Endodermal cell (in vitro differentiated cells): ENCODE measurements around the gene MAGED1. TPM values are rescaled to one million over a fixed set of nuclear protein-coding genes. Genes with fewer than 3 reads are reported as not detected.
A peak's percentile ranks its signal among the peaks of the same experiment; 100 is the strongest.

Experiments
- DNase-seq: peaks from one replicate; pipeline ENCODE4 v3.0.0-alpha.2; 2017
- H3K27ac ChIP-seq: 2 replicates; pipeline ENCODE4 v1.5.1; 2013; ENCODE audit warnings: mild to moderate bottlenecking, low read depth, low read length, moderate library complexity
- H3K27me3 ChIP-seq: 2 replicates; pipeline ENCODE4 v1.6.1; 2013; ENCODE audit warnings: mild to moderate bottlenecking, low read length, moderate library complexity; ENCODE audit not compliant: insufficient read depth, control insufficient read depth, poor library complexity, severe bottlenecking
- H3K36me3 ChIP-seq: 2 replicates; pipeline ENCODE4 v1.7.0; 2013; ENCODE audit warnings: mild to moderate bottlenecking, low read length, moderate library complexity; ENCODE audit not compliant: control insufficient read depth, insufficient read depth
- H3K4me1 ChIP-seq: one replicate; pipeline ENCODE4 v1.7.0; 2013; ENCODE audit warnings: low read length; ENCODE audit not compliant: control insufficient read depth, insufficient read depth
- H3K4me3 ChIP-seq: 2 replicates; pipeline ENCODE4 v1.5.1; 2013; ENCODE audit warnings: mild to moderate bottlenecking, low read length, moderate library complexity
- H3K9ac ChIP-seq: 2 replicates; pipeline ENCODE4 v1.6.1; 2013; ENCODE audit warnings: mild to moderate bottlenecking, low read length, moderate library complexity; ENCODE audit not compliant: poor library complexity, severe bottlenecking; ENCODE audit errors: extremely low read depth
- H3K9me3 ChIP-seq: 2 replicates; pipeline ENCODE4 v1.6.1; 2013; ENCODE audit warnings: mild to moderate bottlenecking, low read length, moderate library complexity; ENCODE audit not compliant: control insufficient read depth
- H3K27ac Mint-ChIP-seq: 2 replicates; pipeline ENCODE4 v1.8.0; 2020; ENCODE audit warnings: mixed read lengths
- H3K27me3 Mint-ChIP-seq: 2 replicates; pipeline ENCODE4 v1.8.0; 2021; ENCODE audit warnings: mild to moderate bottlenecking, mixed read lengths; ENCODE audit not compliant: insufficient read depth
- H3K36me3 Mint-ChIP-seq: 2 replicates; pipeline ENCODE4 v1.8.0; 2020; ENCODE audit warnings: low read depth, mixed read lengths
- H3K4me1 Mint-ChIP-seq: 2 replicates; pipeline ENCODE4 v1.8.0; 2020; ENCODE audit warnings: mixed read lengths
- H3K4me3 Mint-ChIP-seq: 2 replicates; pipeline ENCODE4 v1.8.0; 2020; ENCODE audit warnings: mild to moderate bottlenecking, moderate library complexity, mixed read lengths
- H3K9me3 Mint-ChIP-seq: 2 replicates; pipeline ENCODE4 v1.8.0; 2020; ENCODE audit warnings: mild to moderate bottlenecking, mixed read lengths
- CTCF ChIP-seq: fragments of 200-600 bp; sonication (generic); conservative IDR thresholded peaks from 2 replicates; pipeline ENCODE4 v1.5.0; 2021; ENCODE audit warnings: antibody characterized with exemption, mild to moderate bottlenecking
- WGBS, 2 experiments: methylation state at CpG; one replicate each; pipeline versions ENCODE4 v1.1.5 to v1.1.7; 2013; ENCODE audit warnings: missing lambda C conversion rate in 2 of 2, mixed read lengths in 1 of 2; ENCODE audit not compliant: insufficient coverage in 1 of 2, insufficient read length in 1 of 2; 5-methylcytosine and 5-hydroxymethylcytosine counted together
- total RNA-seq, 2 donors: library from RNA; stranded (reverse); fragmentation: NEBNext Ultra II Directional in 1 of 2; extraction: Animal tissue kit (Norgen Biotek cat#: 25700) in 1 of 2; gene quantifications; 2 replicates in 1 of 2; 3 replicates in 1 of 2; pipeline ENCODE4 v1.2.1, GENCODE V29; 2021

MAGED1 gene
- total RNA-seq, 2 donors from 2014 or later = 344 to 419 TPM

GRCh38 chrX:51922561-51922960 is 29.1 kb downstream of the MAGED1 start:
- Mint-ChIP-seq H3K9me3 (peaks cover 25% of the 10 kb centered on the region), H3K36me3 (no peaks in the 10 kb centered on the region), H3K4me1 (peaks cover 7% of the 10 kb centered on the region), H3K27ac (no peak overlapping the region), H3K27me3 (no peaks in the 10 kb centered on the region), H3K4me3 (no peak overlapping the region)
- Histone ChIP-seq H3K36me3 (no peaks in the 10 kb centered on the region), H3K4me1 (peaks cover 2% of the 10 kb centered on the region), H3K9me3 (peaks cover 5% of the 10 kb centered on the region), H3K27ac (no peak overlapping the region), H3K9ac (no peak overlapping the region), H3K4me3 (no peak overlapping the region), H3K27me3 (no peaks in the 10 kb centered on the region)
- peak; percentile 62 for DNase-seq
- WGBS, 2 experiments = no CpG with 5 or more reads among the region's 1 CpG
- no peak for TF ChIP-seq CTCF

DNA sequence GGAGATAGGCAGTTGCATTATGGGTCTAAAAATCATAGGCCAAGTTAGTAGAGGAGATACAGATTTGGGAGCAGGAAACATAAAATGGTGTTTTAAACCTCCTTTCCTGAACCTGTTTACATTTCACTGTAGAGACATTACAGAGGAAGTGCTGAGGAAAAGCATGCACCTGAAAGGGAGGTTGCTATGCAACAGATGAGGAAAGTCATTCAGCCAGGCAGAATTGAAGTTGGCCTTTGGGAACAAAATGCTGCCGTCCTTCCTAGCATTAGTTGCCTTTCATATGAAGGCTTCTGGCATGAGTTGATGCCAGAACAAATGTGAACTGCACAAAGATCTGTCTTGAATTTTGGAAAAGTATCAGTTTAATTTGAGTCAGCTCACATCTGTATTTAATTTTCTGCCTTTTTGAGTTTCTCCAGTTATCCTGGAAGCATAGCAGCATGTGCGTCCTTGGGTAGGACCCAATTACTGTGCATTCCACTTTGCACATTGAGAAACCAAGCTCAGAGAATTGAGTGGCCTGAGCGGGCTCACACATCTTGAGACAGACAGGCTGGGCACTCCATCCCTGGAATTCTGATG is 38.2 kb downstream of the MAGED1 start:
- no peak overlapping the region for H3K27ac Mint-ChIP-seq
- DNase-seq = no peak

More for the DNA sequence above, 38.2 kb downstream of the MAGED1 start:
- no peak overlapping the region for H3K27ac ChIP-seq
- TF ChIP-seq CTCF = no peak
- WGBS, 2 experiments = 84 to 93% methylated on average over 2 to 3 of the region's 3 CpGs
- H3K27me3 ChIP-seq = no peaks in the 10 kb centered on the region
- H3K9me3 ChIP-seq = no peaks in the 10 kb centered on the region
- H3K27me3 Mint-ChIP-seq = peaks cover 6% of the 10 kb centered on the region
- no peak overlapping the region for H3K9ac ChIP-seq
- no peaks in the 10 kb centered on the region for H3K36me3 ChIP-seq
- no peaks in the 10 kb centered on the region for H3K4me1 ChIP-seq
- H3K36me3 Mint-ChIP-seq = no peaks in the 10 kb centered on the region
- H3K4me1 Mint-ChIP-seq = no peaks in the 10 kb centered on the region
- no peak overlapping the region for H3K4me3 Mint-ChIP-seq
- no peak overlapping the region for H3K4me3 ChIP-seq
- H3K9me3 Mint-ChIP-seq = peaks cover 56% of the 10 kb centered on the region

Other genes starting within 250 kb of the MAGED1 start
- under 1 TPM; 0.53 to 0.64 TPM for gene CENPVL2, start 210.8 kb upstream of the MAGED1 start, total RNA-seq
- under 1 TPM; 0.53 to 0.64 TPM for gene CENPVL1, start 183.1 kb upstream of the MAGED1 start, total RNA-seq
- 10 to 100 TPM; 21.3 to 22.5 TPM for gene GSPT2, start 150.2 kb upstream of the MAGED1 start, total RNA-seq
- gene MAGED4B, start 175.6 kb downstream of the MAGED1 start, total RNA-seq = 100 to 1,000 TPM; 132 to 225 TPM